Measurements from ENCODE around the gene NEUROG2. TPM values are rescaled to one million over a fixed set of nuclear protein-coding genes. Genes with fewer than 3 reads are reported as not detected.
"Not testable (repeated sequence)": the region's sequence is repeated elsewhere in the genome, so short reads cannot be mapped to it uniquely, and the experiment has no call there.

NEUROG2 gene
- total RNA-seq, 1 donor: not detected

DNA sequence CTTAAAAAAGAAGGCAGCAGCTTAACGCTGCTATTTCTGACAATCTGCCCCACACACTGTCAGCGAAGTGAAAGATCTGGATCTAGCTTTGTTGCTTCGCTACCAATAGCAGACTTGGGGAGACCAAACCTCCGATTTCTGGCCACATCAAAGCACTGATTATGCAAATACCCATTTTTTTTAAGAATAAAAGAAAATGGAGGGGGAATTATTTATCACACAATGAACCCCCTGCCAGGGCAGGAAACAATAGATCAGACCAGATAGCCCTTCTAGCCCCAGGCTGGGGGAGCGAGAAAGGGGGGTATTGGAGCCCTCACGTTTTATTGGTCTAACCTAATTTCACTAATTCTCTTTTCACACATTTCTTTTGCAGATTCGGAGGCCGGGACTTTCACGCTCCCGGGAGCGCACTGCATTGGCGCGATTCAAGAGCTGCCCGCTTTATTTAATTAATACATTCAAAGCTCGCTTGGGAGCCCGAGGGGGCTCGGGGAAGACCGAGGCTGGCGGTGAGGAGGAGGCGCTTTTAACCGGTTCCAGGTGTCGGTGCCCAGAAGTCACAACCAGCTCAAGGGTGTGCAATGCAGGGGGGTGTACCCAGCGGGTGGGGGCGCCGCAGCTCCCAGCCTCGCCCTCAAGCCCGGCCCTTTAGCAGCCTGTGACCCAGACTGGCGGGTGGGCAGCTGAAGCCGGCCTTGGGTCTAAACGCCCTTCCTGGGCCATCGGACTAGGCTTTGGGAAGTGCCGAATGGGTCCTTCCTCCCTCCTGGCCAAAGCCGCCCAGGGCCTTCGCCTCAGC lies 5.5 kb downstream of the NEUROG2 start:
- TF ChIP-seq, protein P1, sequence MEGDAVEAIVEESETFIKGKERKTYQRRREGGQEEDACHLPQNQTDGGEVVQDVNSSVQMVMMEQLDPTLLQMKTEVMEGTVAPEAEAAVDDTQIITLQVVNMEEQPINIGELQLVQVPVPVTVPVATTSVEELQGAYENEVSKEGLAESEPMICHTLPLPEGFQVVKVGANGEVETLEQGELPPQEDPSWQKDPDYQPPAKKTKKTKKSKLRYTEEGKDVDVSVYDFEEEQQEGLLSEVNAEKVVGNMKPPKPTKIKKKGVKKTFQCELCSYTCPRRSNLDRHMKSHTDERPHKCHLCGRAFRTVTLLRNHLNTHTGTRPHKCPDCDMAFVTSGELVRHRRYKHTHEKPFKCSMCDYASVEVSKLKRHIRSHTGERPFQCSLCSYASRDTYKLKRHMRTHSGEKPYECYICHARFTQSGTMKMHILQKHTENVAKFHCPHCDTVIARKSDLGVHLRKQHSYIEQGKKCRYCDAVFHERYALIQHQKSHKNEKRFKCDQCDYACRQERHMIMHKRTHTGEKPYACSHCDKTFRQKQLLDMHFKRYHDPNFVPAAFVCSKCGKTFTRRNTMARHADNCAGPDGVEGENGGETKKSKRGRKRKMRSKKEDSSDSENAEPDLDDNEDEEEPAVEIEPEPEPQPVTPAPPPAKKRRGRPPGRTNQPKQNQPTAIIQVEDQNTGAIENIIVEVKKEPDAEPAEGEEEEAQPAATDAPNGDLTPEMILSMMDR (IDR thresholded peaks at IDR 0.05; ENCODE audit: insufficient read depth, low read depth, low read length): no peak
- H3K4me3 ChIP-seq (ENCODE audit: low read depth, low read length): no peak overlapping the region
- DNase-seq (ENCODE audit: low read depth): no peak

DNA sequence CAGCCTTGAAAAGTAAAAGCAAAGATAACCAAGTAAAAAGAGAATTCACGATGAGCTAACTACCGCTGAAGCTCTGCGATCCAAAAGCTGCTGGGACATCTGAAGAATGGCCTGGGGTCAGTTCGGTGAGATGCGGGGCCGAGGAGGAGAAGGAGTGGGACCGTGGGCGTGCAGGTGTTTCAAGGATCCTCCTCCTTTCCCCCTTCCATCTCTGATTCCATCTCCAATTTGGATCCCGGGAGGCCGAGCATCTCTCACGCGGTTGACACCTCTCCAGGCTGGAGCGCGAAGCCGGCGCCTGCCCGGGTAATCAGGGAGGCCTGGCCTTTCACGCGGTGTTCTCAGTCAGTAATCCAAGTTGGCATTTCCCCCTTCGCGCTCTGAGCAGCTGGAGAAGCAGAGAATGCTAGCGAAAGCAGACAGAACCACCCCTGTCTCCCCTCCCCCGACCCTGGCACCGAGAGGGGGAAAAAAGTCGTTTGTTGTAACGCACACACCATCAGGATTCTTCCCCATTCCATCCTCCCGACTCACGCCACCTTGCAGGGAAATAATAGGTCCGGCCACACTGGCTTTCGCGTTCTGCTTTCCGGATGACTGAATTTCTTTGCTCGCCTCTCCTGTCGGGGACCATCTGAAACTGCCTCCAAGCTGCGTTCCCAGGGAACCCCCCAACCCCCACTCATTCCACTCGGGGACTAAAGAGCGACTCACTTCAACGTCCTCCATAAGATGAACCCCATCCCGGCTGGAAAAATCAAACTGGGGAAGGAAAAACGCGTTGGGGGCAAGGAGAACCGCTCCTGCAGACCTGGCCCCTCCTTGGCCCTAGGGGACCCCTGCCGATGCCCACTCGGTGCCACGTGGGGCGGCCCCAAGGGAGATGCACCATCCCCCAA lies 6.5 kb downstream of the NEUROG2 start:
- H3K4me3 ChIP-seq (ENCODE audit: low read depth, low read length): no peak overlapping the region
- DNase-seq (ENCODE audit: low read depth): no peak
- TF ChIP-seq, protein P1 (IDR thresholded peaks at IDR 0.05; ENCODE audit: insufficient read depth, low read depth, low read length): no peak

DNA sequence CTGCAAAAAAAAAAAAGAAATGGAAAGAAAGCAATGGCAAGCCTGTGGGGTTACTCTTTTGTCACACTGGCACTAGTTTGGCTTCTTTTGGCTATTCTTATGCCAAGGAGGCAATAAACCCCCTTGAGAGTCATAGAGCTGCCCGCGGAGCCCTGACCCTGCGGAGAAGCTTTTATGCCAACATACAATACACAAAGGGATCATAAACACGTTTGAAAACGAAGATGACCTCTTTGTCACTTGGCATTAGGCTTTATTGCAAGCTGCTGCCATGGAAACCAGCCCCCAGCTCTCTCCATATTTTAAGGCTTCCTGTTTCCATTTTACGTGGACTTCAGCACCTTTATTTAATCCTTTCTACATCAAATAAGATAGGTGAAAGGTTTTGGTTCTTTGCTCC lies 7.6 kb downstream of the NEUROG2 start:
- TF ChIP-seq, protein P1 (IDR thresholded peaks at IDR 0.05; ENCODE audit: insufficient read depth, low read depth, low read length): no peak
- no peak for DNase-seq (ENCODE audit: low read depth)
- no peak overlapping the region for H3K4me3 ChIP-seq (ENCODE audit: low read depth, low read length)

DNA sequence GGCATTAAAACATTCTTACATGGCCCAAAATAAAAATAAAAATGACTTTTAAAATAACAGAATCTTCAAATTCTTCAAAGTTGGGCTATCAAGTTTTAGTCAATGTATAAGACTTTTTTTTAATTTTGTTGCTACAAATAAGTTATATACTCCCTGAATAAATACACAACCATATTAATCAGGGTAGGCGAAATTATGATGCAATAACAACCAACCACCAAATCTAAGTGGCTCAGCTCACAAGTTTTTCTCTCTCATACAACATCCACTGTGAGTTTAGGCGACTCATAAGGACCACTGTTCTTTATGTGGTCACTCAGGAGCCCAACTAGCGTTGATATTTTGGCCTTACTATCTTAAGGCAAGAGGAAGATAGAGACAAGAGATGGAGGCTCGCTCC lies 11.2 kb downstream of the NEUROG2 start:
- no peak for DNase-seq (ENCODE audit: low read depth)
- TF ChIP-seq, protein P1 (IDR thresholded peaks at IDR 0.05; ENCODE audit: insufficient read depth, low read depth, low read length): no peak

DNA sequence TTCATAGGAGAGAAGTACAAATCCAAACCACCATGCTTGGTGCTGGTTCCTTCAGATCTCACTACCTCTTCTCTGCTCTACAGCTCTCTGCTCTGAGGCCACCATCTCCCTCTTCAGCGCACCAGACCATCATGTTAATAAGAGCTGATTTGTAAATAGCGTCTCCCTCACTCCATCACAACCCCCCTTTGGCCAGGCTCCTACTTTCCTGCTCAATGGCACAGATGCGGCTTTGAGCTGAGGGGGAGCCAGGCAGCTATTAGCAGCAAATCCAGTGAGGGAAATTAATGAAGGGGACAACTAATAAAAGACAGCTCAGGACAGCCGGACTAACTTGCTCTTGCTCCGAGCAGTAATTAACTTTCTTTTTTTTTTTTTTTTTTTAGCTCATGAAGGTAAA lies 13.1 kb downstream of the NEUROG2 start:
- H3K4me3 ChIP-seq (ENCODE audit: low read depth, low read length): no peak overlapping the region
- TF ChIP-seq, protein P1 (IDR thresholded peaks at IDR 0.05; ENCODE audit: insufficient read depth, low read depth, low read length): no peak
- DNase-seq (ENCODE audit: low read depth): no peak

More for the DNA sequence above, 11.2 kb downstream of the NEUROG2 start:
- H3K4me3 ChIP-seq (ENCODE audit: low read depth, low read length): no peak overlapping the region

DNA sequence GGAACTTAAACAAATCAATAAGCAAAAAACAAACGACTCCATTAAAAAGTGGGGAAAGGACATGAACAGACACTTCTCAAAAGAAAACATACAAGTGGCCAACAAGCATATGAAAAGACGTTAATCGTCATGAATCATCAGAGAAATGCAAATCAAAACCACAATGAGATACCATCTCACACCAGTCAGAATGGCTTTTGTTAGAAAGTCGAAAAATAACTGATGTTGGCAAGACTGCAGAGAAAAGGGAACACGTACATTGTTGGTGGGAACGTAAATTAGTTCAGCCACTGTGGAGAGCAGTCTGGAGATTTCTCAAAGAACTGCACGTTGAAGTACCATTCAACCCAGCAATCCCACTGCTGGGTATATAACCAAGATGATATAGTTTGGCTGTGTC lies 23.7 kb downstream of the NEUROG2 start:
- no peak overlapping the region for H3K4me3 ChIP-seq (ENCODE audit: low read depth, low read length)
- TF ChIP-seq, protein P1 (IDR thresholded peaks at IDR 0.05; ENCODE audit: insufficient read depth, low read depth, low read length): no peak
- DNase-seq (ENCODE audit: low read depth): no peak

DNA sequence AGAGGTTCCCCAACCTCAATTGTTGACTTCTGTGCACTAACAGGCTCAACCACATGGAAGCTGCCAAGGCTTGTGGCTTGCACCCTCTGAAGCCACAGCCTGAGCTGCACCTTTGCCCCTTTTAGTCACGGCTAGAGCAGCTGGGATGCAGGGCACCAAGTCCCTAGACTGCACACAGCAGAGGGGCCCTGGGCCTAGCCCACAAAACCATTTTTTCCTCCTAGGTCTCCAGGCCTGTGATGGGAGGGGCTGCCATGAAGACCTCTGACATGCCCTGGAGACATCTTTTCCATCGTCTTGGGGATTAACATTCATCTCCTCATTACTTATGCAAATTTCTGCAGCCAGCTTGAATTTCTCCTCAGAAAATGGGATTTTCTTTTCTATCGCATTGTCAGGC lies 25.2 kb downstream of the NEUROG2 start:
- not testable (repeated sequence) for DNase-seq (ENCODE audit: low read depth); H3K4me3 ChIP-seq (ENCODE audit: low read depth, low read length)
